ENCODE data around the gene FBXL16.
A peak's percentile ranks its signal among the peaks of the same experiment; 100 is the strongest.

The FBXL16 gene

GRCh38 chr16:698911-699671 lies 6.5 kb downstream of the FBXL16 start:
- no peak overlapping the region for H3K4me3 ChIP-seq (ENCODE audit: low read depth, low read length)
- TF ChIP-seq ZBTB6 (tag by site-specific recombination; IDR thresholded peaks at IDR 0.05) (peak; percentile 36; the same call in 1 of the 2 replicates), ZNF354C (tag by site-specific recombination; IDR thresholded peaks at IDR 0.05; ENCODE audit: borderline replicate concordance, low read depth) (no peak), ZNF645 (tag by site-specific recombination; IDR thresholded peaks at IDR 0.05) (no peak), ZNF362 (tag by site-specific recombination; IDR thresholded peaks at IDR 0.05) (peak; percentile 42; the same call in 1 of the 2 replicates), HIC1 (tag by site-specific recombination; IDR thresholded peaks at IDR 0.05) (peak; percentile 44; the same call in 1 of the 2 replicates), ZNF366 (tag by site-specific recombination; conservative IDR thresholded peaks at IDR 0.05) (0 out of 2 replicates have a peak, but pooled peaks have one; percentile 44), ZNF302 (tag by site-specific recombination; IDR thresholded peaks at IDR 0.05; ENCODE audit: low read depth) (no peak)
- H3K9me3 ChIP-seq (ENCODE audit: control insufficient read depth, insufficient read depth, low read depth, low read length), result no peaks in the 10 kb centered on the region
- no peaks in the 10 kb centered on the region for H3K36me3 ChIP-seq (ENCODE audit: control insufficient read depth in 2 of 2, insufficient read depth in 1 of 2, low read length in 2 of 2)
- POLR2A ChIA-PET, result interaction anchor here (0.7 to 1.1 kb wide), 2 partner anchors 9 to 83 kb away, joined by 3 to 6 read pairs; partner anchors contain the start of gene WDR24
- no peak overlapping the region for H3K27ac ChIP-seq (ENCODE audit: extremely low read depth, low read depth, low read length)
- H3K4me1 ChIP-seq (ENCODE audit: control insufficient read depth, insufficient read depth, low read length), result no peaks in the 10 kb centered on the region
- CTCF ChIA-PET, result no interaction called here

- Histone ChIP-seq H3K27ac (ENCODE audit: extremely low read depth, low read depth, low read length) (no peak overlapping the region; the same call in 1 of the 2 replicates), H3K4me3 (ENCODE audit: low read depth, low read length) (peak overlapping the region; percentile 25)
- TF ChIP-seq ZNF48 (tag by site-specific recombination; IDR thresholded peaks at IDR 0.05) (no peak), SP3 (tag by site-specific recombination; IDR thresholded peaks at IDR 0.05) (0 out of 2 replicates have a peak, but pooled peaks have one; percentile 40), PBX3 (CRISPR knock-in tag; IDR thresholded peaks at IDR 0.05) (peak; percentile 77; the same call in 1 of the 2 replicates), ZIC2 (tag by site-specific recombination; IDR thresholded peaks at IDR 0.05) (peak; percentile 69), BCL6B (tag by site-specific recombination; IDR thresholded peaks at IDR 0.05) (no peak), ZNF645 (tag by site-specific recombination; IDR thresholded peaks at IDR 0.05) (no peak), ZNF704 (tag by site-specific recombination; IDR thresholded peaks at IDR 0.05) (no peak), ZNF398 (tag by site-specific recombination; IDR thresholded peaks at IDR 0.05) (no peak), KLF8 (tag by site-specific recombination; IDR thresholded peaks at IDR 0.05) (peak; percentile 14; the same call in 1 of the 2 replicates), ZNF174 (tag by site-specific recombination; IDR thresholded peaks at IDR 0.05) (no peak), ZNF571 (tag by site-specific recombination; IDR thresholded peaks at IDR 0.05) (no peak)
Observed at GRCh38 chr16:695355-696089, 10.1 kb downstream of the FBXL16 start.

More at GRCh38 chr16:695355-696089, 10.1 kb downstream of the FBXL16 start:
- POLR2A ChIA-PET, result interaction anchor here (0.9 to 1.9 kb wide), 13 partner anchors 9 to 111 kb away, joined by 3 to 8 read pairs (median 4); partner anchors contain the start of genes ANTKMT, JMJD8, RHBDL1 and STUB1
- Histone ChIP-seq H3K9me3 (ENCODE audit: control insufficient read depth, insufficient read depth, low read depth, low read length) (no peaks in the 10 kb centered on the region), H3K36me3 (ENCODE audit: control insufficient read depth in 2 of 2, insufficient read depth in 1 of 2, low read length in 2 of 2) (no peaks in the 10 kb centered on the region), H3K4me1 (ENCODE audit: control insufficient read depth, insufficient read depth, low read length) (no peaks in the 10 kb centered on the region)
- CTCF ChIA-PET, result interaction anchor here (0.6 to 2.0 kb wide), 5 partner anchors 9 to 287 kb away, joined by 3 to 8 read pairs (median 4); no protein-coding TSS in a partner anchor

Data from HEK293 (cell line).